Lung (tissue), 12 donors: ENCODE measurements around the gene SEC31B. TPM values are rescaled to one million over a fixed set of nuclear protein-coding genes. Genes with fewer than 3 reads are reported as not detected.
A peak's percentile ranks its signal among the peaks of the same experiment; 100 is the strongest.

Experiments
- ATAC-seq: fragments of 200-7000 bp; cut with Tn5 transposase; one replicate; pipeline ENCODE4 v1.9.1; 2020; ENCODE audit warnings: moderate number of reproducible peaks; ENCODE audit not compliant: insufficient read depth, low FRiP score
- DNase-seq, 3 donors: peaks; one replicate each; pipeline ENCODE4 v3.0.0-alpha.2; 2013 to 2017
- H3K27ac ChIP-seq, 2 donors: one replicate each; pipeline ENCODE4 v1.5.1; 2013; ENCODE audit warnings: mild to moderate bottlenecking in 2 of 2, moderate library complexity in 2 of 2, control low read depth in 1 of 2, inconsistent platforms in 1 of 2, low read depth in 1 of 2, low read length in 1 of 2
- H3K27me3 ChIP-seq, 3 donors: one replicate each; pipeline ENCODE4 v1.5.1; 2013; ENCODE audit warnings: low read length in 2 of 3; ENCODE audit not compliant: control insufficient read depth in 3 of 3, insufficient read depth in 3 of 3
- H3K36me3 ChIP-seq, 4 donors: one replicate each; pipeline ENCODE4 v1.5.1; 2013; ENCODE audit warnings: low read length in 4 of 4, mild to moderate bottlenecking in 1 of 4, moderate library complexity in 1 of 4; ENCODE audit not compliant: control insufficient read depth in 4 of 4, insufficient read depth in 4 of 4
- H3K4me1 ChIP-seq, 5 donors: one replicate each; pipeline ENCODE4 v1.5.1; 2013; ENCODE audit warnings: low read length in 5 of 5, mild to moderate bottlenecking in 2 of 5, moderate library complexity in 1 of 5; ENCODE audit not compliant: control insufficient read depth in 5 of 5, insufficient read depth in 5 of 5
- H3K4me3 ChIP-seq: one replicate; pipeline ENCODE4 v1.5.1; 2013; ENCODE audit warnings: mild to moderate bottlenecking, control low read depth, moderate library complexity
- H3K9ac ChIP-seq, 2 donors: one replicate each; pipeline ENCODE4 v1.5.1; 2013; ENCODE audit warnings: low read length in 2 of 2, control low read depth in 1 of 2; ENCODE audit not compliant: insufficient read depth in 1 of 2
- H3K9me3 ChIP-seq, 4 donors: one replicate each; pipeline ENCODE4 v1.5.1; 2013; ENCODE audit warnings: low read length in 3 of 4, mild to moderate bottlenecking in 1 of 4, moderate library complexity in 1 of 4; ENCODE audit not compliant: control insufficient read depth in 4 of 4, insufficient read depth in 3 of 4
- CTCF ChIP-seq: IDR thresholded peaks from 2 replicates; pipeline ENCODE4 v1.5.1; 2012; ENCODE audit warnings: mild to moderate bottlenecking; ENCODE audit errors: control extremely low read depth, extremely low read depth
- WGBS, 2 donors: extraction: QIAGEN DNeasy Blood & Tissue Kit; methylation state at CpG; one replicate each; pipeline ENCODE4 v1.1.7; 2013; 5-methylcytosine and 5-hydroxymethylcytosine counted together
- polyA plus RNA-seq, 2 donors: library from polyadenylated mRNA; stranded (reverse); fragments of 200-250 nt; gene quantifications; one replicate each; pipeline ENCODE4 v1.2.1, GENCODE V29; 2013
- total RNA-seq, 2 donors: library from RNA; depleted of rRNA in 1 of 2; stranded (reverse); fragments of >200 nt in 1 of 2; gene quantifications; one replicate each; pipeline ENCODE4 v1.2.1, GENCODE V29; 2014 to 2021
- donor health status: control.
- donor health status: control.
- donor health status: Bipolar disorder and iron deficiency.
- donor health status: healthy.
- donor health status: DM: yes; HTN: yes; CAD: no.

The SEC31B gene
- total and polyA plus RNA-seq, 4 donors, result 4.8 to 10.5 (median 9.4) TPM

GRCh38 chr10:100509241-100509840 is 10.3 kb downstream of the SEC31B start:
- DNase-seq (peak in 1 of 3 donors; percentile 9), ATAC-seq (no peak)
- Histone ChIP-seq H3K36me3 (peaks cover 5 to 18% (median 12%) of the 10 kb centered on the region in 4 donors), H3K9me3 (no peaks in the 10 kb centered on the region), H3K4me1 (no peaks in the 10 kb centered on the region), H3K9ac (no peak overlapping the region), H3K27me3 (no peaks in the 10 kb centered on the region), H3K27ac (no peak overlapping the region), H3K4me3 (no peak overlapping the region)
- TF ChIP-seq CTCF, result no peak
- 56 to 68% methylated on average over 8 of the region's 8 CpGs for WGBS, 2 donors

- peaks cover 5 to 18% (median 12%) of the 10 kb centered on the region in 4 donors for H3K36me3 ChIP-seq
- no peak overlapping the region for H3K4me3 ChIP-seq
- no peaks in the 10 kb centered on the region for H3K9me3 ChIP-seq
- no peaks in the 10 kb centered on the region for H3K27me3 ChIP-seq
- 55 to 62% methylated on average over 3 of the region's 3 CpGs for WGBS, 2 donors
- DNase-seq (peak in 2 of 3 donors; percentile 33 to 41), ATAC-seq (no peak)
- peak; percentile 22 for TF ChIP-seq CTCF
- no peaks in the 10 kb centered on the region for H3K4me1 ChIP-seq
- no peak overlapping the region for H3K9ac ChIP-seq
- H3K27ac ChIP-seq, result no peak overlapping the region
Measured at GRCh38 chr10:100508691-100509150, 10.9 kb downstream of the SEC31B start.

- Histone ChIP-seq H3K27me3 (no peaks in the 10 kb centered on the region), H3K27ac (no peak overlapping the region), H3K4me1 (no peaks in the 10 kb centered on the region), H3K4me3 (no peak overlapping the region), H3K9ac (no peak overlapping the region), H3K9me3 (no peaks in the 10 kb centered on the region), H3K36me3 (peaks cover 5 to 18% (median 12%) of the 10 kb centered on the region in 4 donors)
- ATAC-seq (no peak), DNase-seq (no peak)
- WGBS, 2 donors, result 27 to 79% methylated on average over 1 of the region's 1 CpG
- no peak for TF ChIP-seq CTCF
Measured at GRCh38 chr10:100508266-100508665, 11.4 kb downstream of the SEC31B start.

- Histone ChIP-seq H3K9ac (no peak overlapping the region), H3K9me3 (no peaks in the 10 kb centered on the region), H3K4me1 (no peaks in the 10 kb centered on the region), H3K36me3 (peaks cover 5 to 18% (median 12%) of the 10 kb centered on the region in 4 donors), H3K27me3 (no peaks in the 10 kb centered on the region), H3K4me3 (no peak overlapping the region), H3K27ac (no peak overlapping the region)
- no peak for ATAC-seq
- 92 to 97% methylated on average over 5 of the region's 5 CpGs for WGBS, 2 donors
- DNase-seq, result no peak
- no peak for TF ChIP-seq CTCF
Measured at GRCh38 chr10:100507357-100507732, 12.3 kb downstream of the SEC31B start.
